ENCODE data around the gene RAB11FIP4.

The RAB11FIP4 gene

DNA sequence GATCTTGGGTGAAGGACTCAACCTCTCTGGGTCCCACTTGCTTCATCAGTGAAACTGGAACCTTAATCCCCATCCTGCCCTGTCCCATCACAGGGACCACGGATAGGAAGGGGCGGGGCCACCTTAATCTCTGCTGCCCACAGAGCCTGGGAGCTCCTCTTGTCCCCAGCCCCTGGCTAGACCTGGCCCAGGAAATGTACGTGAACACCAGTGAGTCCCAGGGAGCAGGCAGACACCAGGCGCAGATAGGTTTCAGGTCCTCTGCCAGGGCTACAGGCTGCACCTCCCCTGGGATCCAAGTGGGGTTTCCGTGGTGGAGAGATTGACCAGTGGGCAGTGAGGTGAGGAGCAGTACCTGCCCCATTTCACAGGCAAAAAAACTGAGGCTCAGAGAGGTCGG is 21.0 kb downstream of the RAB11FIP4 start:
- DNase-seq: no peak

DNA sequence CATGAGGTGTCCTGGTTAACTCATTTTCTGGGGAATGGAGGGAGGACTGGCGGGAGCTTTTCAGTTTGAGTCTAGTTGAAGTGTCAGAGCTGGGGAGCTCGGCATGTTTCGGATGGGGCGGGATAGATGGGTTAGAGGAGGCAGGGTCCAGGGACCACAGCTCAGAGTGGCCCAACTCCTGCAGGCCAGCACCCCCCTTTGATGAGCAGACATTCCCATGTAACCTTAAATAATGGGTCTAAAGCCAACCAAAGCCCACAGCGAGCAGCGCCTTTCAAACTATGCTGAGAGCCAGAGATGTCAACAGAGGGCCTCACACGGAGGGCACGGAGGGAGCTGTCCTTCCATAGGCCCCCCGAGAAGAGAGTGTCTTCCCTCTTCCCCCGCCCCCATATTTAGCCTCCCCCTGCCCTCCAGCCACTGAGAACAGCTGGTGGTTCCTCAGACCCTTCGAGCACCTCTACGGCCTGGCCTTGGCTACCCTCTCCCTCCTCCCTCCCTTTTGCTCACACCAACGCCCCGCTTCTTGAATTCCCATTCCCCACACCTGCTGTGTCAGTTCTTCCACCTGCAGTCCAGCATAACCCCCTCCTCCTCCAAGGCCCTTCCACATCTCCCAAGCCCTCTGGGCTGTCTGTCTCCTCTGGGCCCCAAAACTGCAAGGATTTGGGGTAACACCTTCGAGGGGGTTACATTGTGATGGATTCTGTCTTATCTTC is 21.8 kb downstream of the RAB11FIP4 start:
- no peak for DNase-seq

DNA sequence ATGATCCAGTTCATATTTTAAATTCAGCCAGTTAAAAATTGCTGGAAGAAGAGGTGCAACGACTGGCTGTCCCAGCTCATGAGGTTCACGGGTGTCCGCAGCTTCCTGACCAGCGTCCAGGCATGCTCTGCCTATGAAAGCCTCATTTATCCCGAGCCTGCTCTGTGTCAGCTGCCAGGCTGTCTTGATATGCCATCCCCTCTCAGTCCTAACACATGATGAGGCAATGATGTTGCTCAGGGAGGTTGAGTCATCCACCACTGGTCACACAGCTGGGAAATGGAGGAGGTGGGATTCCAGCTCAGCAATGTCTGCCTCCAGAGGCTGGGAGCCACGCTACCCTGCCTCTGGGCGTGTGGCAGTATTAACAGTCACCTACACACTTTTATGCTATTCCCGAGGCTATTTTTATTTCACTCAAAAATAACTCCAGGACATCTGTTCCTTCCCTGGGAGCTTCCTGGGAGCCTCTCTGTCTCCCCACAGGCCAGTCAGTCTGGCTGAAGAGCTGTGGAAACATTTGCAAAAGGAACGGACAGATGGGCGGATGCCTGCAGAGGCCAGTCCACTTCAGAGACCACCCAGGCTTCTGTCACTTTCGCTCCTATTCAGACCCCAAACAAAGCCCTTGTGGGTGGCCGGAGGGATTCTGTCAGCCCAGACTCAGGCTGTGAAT is 22.5 kb downstream of the RAB11FIP4 start:
- DNase-seq: no peak

DNA sequence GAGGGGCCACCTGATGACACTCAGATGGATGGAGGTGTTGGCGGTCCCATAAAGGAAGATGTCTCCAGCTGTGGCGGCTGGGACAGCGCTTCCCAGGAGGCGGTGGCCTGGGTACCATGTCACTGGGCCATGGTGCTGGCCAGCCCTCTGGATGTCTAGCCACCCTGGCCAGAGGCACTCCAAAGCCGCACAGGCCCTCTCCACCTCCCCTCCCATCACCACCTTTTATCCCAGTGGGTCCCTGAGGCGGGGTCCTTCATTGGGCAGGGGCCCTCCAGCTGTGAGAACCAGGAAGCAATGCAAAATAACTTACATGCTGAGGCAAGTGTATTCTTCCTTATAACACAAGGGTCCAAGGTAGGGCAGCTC is 23.1 kb downstream of the RAB11FIP4 start:
- no peak for DNase-seq

DNA sequence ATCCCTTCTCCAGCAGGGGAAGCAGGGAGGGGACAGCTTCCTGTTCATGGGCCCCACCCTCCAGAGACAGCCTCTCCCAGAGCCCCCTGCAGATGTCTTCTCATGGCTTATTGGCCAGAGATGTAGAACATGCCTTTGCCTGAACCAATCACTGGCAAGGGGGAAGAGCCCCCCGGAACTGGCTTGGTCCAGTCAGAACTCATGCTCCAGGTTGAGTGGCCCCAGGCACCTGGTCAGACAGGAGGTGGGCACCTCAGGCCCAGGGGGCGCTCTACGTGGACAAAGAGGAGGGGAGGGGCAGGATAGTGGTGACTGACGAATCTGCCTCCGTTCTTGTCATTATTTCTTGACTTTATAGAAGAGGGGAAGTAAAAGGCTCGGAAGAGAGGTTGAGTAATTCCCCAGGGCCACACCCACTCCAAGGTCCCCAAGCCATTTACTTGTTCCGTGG is 23.6 kb downstream of the RAB11FIP4 start:
- DNase-seq: no peak

DNA sequence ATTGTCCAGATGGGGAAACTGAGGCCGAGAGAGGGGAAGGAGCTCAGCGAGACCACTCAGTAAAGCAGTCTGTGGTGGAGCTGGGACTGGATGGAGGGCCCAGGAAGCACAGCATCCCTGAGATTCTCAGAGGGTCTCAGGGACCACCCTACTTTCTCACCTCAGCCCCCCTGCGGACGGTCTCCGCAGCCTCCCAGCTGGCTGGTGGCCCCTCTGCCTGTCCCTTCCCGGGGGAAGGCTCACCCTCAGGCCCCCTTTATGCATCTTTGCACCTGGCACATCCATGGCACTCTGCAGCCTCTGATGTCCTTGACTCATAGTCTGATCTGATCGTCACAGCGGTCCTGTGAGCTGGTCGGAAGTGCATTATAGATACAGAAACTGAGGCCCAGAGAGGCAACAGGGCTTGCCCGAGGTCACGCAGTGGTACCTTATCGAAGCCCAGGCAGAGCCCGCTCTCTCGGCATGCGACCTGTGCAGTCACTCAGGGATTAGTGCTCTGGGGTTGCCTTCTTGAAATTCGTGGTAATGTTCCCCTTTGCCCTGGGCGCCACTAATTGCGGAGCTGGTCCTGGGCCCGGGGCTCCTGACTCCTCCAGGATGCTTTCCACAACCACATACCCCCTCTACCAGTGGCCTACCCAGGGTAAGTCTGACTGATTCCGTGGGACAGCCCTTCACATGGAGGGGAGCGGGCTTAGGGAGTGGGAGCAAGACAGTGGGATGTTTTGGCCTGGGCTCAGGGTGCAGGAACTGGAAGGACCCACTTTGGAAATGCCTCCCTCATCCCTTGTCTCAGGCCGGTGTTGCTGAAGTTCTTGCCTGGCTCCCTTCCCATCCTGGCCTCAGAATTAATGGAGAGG is 24.4 kb downstream of the RAB11FIP4 start:
- no peak for DNase-seq

DNA sequence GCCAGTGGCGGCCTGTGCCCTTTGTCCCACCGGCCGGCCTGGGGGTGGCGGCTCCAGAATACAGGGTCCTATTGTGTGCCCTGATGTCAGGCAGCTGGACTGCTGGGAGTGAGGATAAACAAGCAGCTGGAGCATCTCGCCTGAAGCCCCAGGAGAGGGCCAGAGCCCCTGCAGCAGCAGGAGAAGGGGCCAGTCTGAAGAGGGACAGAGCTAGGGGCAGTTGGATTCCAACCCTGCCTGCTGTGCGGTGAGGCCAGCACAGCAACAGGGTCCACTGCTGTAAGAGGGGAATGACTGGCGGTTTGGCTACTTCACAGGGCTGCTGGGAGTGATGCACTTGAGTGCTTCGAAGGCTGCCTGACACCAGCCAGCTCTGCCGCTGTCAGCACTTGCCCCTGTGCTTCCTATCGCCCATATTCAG is 25.0 kb downstream of the RAB11FIP4 start:
- no peak for DNase-seq

DNA sequence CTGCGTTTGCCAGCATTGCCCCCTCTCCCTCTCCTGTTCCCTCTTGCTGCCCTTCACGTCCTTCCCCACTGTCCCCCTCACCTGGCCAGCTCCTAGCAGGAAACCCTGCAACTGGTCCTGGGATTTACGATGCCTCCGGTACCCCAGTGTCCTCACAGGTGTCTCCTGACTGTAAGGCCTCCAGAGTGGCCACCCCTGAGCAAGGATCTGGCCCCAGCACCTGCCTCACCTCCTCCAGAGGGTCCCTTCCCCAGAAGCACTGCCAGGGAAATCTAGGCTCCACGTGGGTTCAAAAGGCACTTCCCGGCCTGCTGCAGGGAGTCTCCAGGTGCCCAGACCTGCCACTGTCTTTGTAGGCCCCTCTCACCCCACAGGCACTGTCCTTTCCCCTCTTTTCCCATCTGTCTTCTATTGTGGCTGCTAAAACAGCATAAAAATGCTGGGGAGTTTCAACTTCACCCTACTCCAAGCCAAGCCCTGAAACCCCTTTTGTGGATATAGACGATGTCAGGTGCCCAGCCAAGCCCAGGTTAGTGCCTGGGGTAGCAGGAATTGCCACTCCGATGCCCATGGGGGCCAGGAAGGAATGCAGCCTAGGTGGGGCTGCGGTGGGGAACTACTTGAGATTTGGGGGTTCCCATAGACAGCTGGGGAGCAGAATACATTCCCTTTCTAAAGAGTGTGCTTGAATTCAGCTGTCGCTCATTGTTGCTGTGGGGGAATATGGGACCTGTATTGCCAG is 25.7 kb downstream of the RAB11FIP4 start:
- DNase-seq: no peak

DNA sequence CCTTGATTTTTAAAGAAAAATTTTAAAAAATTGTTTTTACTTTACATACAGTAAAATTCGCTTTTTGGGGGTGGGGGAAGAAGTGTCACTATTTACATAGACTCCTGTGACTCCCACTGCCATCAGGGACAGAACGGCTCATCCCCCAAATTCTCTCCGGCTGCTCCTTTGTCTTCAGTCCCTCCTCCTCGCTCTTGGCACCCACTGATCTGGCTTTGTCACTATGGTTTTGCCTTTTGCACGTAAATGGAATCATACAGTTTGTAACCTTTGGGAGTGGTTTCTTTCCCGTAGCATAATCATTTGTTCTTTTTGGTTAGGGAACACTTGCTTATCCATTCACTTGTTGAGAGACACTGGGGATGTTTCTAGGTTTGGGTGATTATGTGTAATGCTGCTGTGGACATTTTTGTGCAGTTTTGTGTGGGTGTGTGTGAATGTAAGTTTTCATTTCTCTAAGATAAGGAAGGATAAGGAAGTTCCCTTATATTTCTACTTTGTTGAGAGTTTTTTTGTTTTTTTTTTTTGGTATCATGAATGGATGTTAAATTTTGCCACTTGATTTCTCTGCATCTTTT is 27.4 kb downstream of the RAB11FIP4 start:
- no peak for DNase-seq

DNA sequence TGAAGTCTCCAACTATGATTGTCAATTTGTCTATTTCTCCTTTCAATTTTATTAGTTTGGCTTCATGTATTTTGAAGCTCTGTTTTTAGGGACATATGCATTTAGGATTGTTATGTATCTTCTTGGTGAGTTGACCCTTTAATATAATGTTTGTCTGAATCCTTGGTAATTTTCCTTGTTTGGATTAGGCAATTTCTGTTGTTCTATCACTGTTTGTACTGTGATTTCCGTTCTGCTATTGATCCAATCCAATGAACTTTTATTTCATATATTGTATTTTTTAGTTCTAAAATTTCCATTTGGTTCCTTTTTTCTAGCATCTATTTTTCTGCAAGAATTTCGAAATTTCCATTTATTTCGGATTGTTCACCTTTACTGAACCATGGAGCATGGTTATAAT is 31.0 kb downstream of the RAB11FIP4 start:
- DNase-seq: no peak

DNA sequence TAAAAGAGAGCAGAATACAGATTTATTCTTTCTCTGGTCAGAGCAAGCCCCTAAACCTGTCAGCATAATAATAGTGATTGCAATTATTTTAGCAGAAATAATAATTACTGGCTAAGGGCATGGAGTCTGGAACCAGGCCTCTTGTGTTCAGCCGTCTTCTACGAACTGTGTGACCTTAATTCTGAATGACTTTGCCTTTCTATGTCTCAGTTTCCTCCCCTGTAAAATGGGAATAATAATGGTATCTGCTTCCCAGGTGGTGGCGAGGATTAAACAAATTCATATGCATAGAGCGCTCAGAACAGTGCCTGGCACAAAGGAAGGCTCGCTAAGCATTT is 33.4 kb downstream of the RAB11FIP4 start:
- no peak for DNase-seq

DNA sequence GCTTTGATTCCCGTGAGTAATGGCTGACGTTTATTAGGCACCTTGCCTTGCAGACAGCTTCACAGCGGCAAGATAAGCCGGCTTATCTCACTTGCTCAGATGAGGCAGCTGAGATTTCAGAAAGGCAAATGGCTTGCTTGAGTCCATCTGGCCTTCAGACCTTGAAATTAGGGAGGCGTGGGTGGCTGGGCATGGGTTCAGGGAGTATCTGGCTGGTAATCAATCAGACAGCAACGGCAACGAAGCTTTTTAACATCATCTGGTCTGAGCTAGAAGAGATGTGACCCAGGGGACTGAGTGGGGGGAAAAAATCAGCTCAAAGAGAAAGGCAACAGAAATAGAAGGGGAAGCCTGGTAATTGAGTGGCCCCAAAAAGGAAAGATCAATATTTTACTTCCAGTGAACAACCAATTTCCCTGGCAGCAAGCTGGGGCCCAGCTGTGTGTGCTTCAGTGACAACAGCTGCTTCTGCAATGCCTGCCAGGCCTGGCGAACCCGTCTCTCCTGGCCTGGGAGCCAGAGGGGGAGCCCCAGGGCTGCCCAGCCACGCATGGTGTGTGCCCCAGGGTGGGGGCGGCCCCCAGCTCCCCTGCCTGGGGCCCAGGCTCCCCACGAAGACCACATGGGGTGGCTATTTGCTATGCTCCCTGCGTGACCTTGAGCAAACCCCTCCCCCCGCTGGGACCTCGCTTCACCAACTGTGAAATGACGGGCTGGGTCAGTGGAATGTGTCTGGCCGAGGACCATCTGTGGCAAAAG is 34.0 kb downstream of the RAB11FIP4 start:
- DNase-seq: no peak

DNA sequence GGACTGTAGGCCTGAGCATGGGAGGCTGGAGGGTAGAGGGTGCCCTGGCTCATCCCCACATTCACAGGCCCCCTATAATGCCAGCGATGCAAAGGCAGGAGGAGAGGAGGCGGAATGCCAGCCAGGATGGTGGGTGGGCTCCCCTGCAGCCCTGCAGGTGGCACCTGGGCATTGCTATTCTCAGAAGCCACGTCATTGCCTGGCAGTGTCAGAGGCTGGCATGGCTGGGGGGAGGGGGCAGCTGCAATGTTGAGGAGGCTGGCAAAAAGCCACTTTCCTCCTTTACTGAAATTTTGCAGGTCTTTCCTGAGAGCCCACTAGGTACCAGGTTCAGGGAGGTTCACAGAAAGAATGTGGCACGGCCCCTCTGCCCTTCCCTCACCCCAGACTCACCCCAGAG is 36.2 kb downstream of the RAB11FIP4 start:
- no peak for DNase-seq

DNA sequence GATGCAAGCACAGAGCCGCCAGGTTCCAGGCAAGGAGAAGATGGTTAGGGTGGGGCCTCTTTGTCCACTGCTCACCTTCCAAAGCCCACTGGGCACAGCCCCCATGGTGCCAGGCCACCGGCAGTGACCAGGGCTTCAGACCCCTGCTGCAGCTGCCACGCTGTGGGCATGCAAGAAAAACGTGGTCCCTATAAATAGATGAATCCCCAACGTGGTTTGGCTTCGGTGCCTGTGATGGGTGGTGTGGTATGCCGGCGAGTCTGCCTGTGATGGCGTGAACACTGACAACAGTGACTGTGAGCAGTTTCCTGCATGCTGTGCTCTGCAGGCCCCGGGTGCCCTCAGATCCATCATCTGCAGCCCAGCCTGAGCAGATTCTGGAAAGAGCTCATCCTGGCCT is 36.6 kb downstream of the RAB11FIP4 start:
- DNase-seq: no peak

DNA sequence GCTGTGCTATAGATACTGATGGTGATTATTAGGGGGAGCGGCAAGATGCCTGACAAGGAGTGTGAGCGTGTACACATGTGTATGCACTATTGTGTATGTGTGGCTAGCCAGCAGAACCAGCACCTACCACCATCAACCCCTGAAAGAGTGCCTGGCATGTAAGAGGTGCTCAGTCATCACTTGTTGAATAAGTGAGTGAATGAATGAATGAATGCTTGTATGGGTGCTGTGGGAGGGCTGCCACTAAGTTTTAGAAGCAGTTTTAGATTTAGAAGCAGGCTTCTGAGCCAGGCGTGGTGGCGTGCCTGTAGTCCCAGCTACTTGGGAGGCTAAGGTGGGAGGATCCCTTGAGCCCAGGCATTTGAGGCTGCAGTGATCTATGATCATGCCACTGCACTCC is 37.0 kb downstream of the RAB11FIP4 start:
- no peak for DNase-seq

DNA sequence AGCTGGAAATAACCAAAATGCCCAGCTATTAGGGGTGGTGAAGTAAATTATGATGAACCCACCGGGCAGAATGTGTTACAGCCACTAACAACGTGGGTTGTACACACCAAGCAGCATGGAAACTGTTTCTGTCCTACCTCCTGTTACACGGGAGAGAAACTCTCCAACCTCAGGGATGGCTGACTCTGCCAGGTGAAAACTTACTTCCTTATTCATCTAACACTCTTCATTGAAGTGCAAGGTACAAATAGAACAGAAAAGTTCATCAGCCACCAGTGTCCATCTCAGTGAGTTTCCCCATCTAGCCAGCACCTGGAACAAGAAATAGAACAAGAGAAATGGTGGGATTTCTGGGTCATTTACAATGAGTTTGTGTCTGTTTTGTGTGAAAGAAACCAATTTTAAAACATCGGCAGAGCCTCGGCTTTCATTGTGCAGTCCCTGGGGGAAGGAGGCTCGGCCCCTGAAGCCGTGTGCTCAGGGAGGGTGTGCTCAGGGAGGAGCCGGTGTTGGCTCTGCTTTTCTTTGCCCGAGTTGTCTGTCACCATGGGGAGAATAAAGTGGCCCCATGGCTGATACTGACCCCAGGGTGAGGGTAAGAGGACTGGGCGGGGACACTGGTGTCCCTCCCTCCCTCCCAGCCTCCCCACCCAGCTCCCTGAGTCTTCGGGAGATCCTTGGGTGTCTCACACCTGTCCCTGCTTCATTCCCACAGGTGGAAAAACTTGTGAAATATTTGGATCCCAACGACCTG is 39.8 kb downstream of the RAB11FIP4 start:
- no peak for DNase-seq

DNA sequence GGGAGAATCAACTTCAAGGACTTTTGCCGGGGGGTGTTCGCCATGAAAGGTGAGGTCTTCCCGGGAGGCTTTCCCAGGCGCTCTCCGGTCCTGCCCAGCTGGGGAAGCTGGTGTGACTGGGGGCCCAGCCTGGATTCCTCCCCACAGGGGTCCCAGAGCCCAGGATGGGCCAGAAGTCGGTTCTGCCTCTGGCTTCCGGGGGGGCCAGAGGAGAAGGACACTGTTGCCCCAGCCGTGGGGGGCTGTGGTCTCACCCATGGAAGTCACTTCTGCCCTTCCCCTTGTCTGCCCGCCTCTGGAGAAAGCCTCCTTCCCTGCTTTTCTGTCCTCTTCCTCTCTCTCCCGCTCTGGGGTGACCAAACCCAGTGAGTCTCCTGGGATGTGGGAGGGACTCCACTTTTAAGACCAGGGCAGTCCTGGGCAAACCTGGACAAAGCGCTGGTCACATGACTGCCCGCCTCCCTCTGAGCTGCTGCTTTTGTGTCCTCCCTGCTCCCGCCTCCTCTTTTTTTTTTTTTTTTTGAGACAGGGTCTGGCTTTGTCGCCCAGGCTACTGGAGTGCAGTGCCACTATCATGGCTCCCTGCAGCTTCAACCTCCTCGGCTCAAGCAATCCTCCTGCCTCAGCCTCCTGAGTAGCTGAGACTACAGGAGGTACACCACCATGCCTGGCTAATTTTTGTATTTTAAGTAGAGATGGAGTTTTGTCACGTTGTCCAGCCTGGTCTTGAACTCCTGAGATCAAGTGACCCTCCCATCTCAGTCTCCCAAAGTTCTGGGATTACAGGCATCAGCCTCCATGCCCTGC is 40.6 kb downstream of the RAB11FIP4 start:
- no peak for DNase-seq

DNA sequence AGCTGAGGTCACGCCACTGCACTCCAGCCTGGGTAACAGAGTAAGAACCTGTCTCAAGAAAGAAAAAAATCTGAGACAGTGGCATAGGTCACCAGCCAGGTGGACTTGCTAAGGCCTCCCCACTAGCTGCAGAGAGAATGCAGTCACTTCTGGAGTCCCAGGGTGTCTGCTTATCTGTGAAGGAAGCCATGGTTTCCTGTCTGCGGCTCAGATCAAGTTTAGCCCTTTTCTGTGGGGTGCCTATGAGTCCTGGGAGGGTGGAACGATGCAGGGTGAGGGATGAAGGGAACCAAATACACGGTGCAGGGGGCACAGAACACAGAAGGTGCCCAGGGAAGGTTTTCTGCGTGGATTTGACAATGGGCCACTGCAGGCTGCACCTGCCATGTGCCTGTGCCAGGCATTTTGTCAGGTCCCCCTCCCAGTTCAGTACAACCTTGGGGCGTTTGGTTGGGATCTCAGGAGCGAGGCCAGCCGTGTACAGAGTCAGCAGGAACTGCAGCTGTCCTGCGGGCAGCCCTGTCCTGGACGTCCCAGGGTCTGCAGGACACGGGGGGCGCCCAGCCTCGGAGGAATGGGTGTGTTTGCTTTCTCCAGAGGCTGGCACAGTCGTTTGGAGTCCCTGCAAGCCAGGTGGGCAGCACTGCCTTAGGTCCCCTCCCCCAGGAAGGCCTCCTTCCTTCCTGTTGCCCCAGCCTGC is 41.8 kb downstream of the RAB11FIP4 start:
- no peak for DNase-seq

DNA sequence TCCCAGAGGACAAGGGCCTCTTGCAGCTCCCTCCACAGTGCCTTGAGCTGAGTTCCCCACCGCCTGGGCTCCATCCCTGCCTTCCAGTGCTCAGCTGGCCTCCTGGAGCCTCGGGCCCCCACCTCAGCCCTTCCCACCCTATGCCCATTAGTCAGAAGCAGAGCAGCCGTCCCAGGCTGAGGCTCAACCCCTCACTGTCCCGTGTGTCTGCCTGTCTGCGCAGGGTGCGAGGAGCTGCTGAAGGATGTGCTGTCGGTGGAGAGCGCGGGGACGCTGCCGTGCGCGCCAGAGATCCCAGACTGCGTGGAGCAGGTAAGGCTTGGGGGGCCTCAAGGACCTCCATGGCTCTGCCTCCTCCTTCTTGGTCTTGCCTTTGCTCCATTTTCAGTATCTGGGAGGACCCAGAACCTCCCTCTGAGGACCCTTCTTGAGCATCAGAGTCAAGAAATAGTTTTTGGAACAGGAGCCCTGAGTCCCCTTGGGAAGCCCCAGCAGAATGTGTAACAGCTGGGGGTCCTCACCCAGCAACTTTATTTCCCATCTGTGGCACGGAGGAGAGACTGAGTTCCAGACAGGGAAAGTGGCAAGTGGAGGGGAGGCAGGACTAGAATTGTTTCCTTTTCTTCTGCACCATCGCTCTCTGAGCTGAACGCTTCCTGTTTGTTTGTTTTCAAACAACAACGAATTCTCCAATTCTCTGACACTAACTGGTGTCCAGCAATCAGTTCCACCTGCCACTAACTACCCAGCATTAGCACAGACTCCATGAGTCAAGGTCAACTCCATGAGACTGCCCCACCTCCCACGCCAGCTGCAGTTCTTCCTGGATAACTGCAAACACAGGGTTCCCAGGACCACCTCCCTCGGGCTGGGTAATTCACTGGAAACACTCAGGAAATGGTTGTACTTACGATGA is 42.6 kb downstream of the RAB11FIP4 start:
- no peak for DNase-seq

All from stimulated activated CD4-positive, alpha-beta T cell treated with anti-CD3 and anti-CD28 coated beads, Interleukin-12 subunit alpha, Interleukin-12 subunit beta, amount 100 ng/mL, for 4 hours (primary cell).